Endothelial cell of umbilical vein (primary cell): Measurements from ENCODE around the gene GPX7. TPM values are rescaled to one million over a fixed set of nuclear protein-coding genes. Genes with fewer than 3 reads are reported as not detected.

ENCODE experiments used
- BruUV-seq: library from RNA; stranded (reverse); fragments of 400-500 nt; replicated peaks from 2 replicates; lab custom pipeline; 2021; lab: Mats Ljungman, UMichigan
- CTCF ChIA-PET: fragments of 300-600, 350-600 bp; sonication (Branson Sonifier 250); formaldehyde crosslinking; loops from one replicate; lab custom pipeline; 2021; ENCODE audit warnings: antibody characterized with exemption, inconsistent platforms; lab: Charles Lee
- POLR2A ChIA-PET: fragments of 300-600, 350-600 bp; sonication (Branson Sonifier 250); formaldehyde crosslinking; loops from one replicate; lab custom pipeline; 2021; ENCODE audit warnings: antibody characterized with exemption, inconsistent platforms; lab: Charles Lee
- DNase-seq: peaks from one replicate; pipeline ENCODE4 v3.0.0-alpha.2; 2011; ENCODE audit warnings: low read depth, low spot score
- FAIRE-seq: peaks from 2 replicates; lab custom pipeline; 2011; peaks lifted over from hg19 to GRCh38; lab: Jason Lieb, UNC
- H2AFZ ChIP-seq: 2 replicates; pipeline ENCODE4 v1.6.0; 2012; ENCODE audit warnings: low read depth, low read length, control low read depth, inconsistent platforms
- H3K27ac ChIP-seq: 2 replicates; pipeline ENCODE4 v1.5.1; 2011; ENCODE audit warnings: low read depth, mild to moderate bottlenecking, control low read depth, low read length, moderate library complexity; ENCODE audit not compliant: insufficient read depth
- H3K27me3 ChIP-seq, 2 experiments: 2 replicates each; pipeline versions ENCODE4 v1.6.0 to v1.6.1; 2011; ENCODE audit warnings: low read length in 2 of 2, mixed read lengths in 1 of 2; ENCODE audit not compliant: control insufficient read depth in 2 of 2, insufficient read depth in 2 of 2
- H3K36me3 ChIP-seq, 2 experiments: 2 replicates in 1 of 2; 3 replicates in 1 of 2; pipeline ENCODE4 v1.5.1; 2011; ENCODE audit warnings: low read length in 2 of 2, mild to moderate bottlenecking in 1 of 2, moderate library complexity in 1 of 2; ENCODE audit not compliant: control insufficient read depth in 2 of 2, insufficient read depth in 2 of 2; ENCODE audit errors: extremely low read depth in 1 of 2
- H3K4me1 ChIP-seq: 3 replicates; pipeline ENCODE4 v1.5.1; 2011; ENCODE audit warnings: mild to moderate bottlenecking, low read length; ENCODE audit not compliant: control insufficient read depth, insufficient read depth; ENCODE audit errors: extremely low read depth
- H3K4me2 ChIP-seq: 2 replicates; pipeline ENCODE4 v1.6.1; 2011; ENCODE audit warnings: low read length, control low read depth, mixed read lengths; ENCODE audit not compliant: insufficient read depth
- H3K4me3 ChIP-seq, 3 experiments: fragments of 200-600 bp in 1 of 3; sonication (generic), shearing (Covaris generic) in 1 of 3; replicated peaks in 1 of 3; 2 replicates each; pipeline ENCODE4 v1.5.1; 2011 to 2016; ENCODE audit warnings: control low read depth in 3 of 3, low read length in 3 of 3, mild to moderate bottlenecking in 2 of 3, inconsistent platforms in 1 of 3, low read depth in 1 of 3, moderate library complexity in 1 of 3; ENCODE audit not compliant: insufficient read depth in 1 of 3
- H3K79me2 ChIP-seq: 2 replicates; pipeline ENCODE4 v1.6.0; 2012; ENCODE audit warnings: low read length, inconsistent platforms; ENCODE audit not compliant: control insufficient read depth, insufficient read depth
- H3K9ac ChIP-seq: replicated peaks from 2 replicates; pipeline ENCODE3; 2011; ENCODE audit warnings: low read length, control low read depth; ENCODE audit not compliant: insufficient read depth; ENCODE audit errors: extremely low read depth
- H3K9me1 ChIP-seq: replicated peaks from 3 replicates; pipeline ENCODE4 v1.6.0; 2011; ENCODE audit warnings: mild to moderate bottlenecking, low read length; ENCODE audit not compliant: control insufficient read depth, insufficient read depth; ENCODE audit errors: extremely low read depth
- H3K9me3 ChIP-seq: replicated peaks from 2 replicates; pipeline ENCODE4 v1.5.1; 2012; ENCODE audit warnings: low read length, inconsistent platforms; ENCODE audit not compliant: control insufficient read depth, insufficient read depth
- H4K20me1 ChIP-seq: replicated peaks from 2 replicates; pipeline ENCODE3; 2011; ENCODE audit warnings: mild to moderate bottlenecking, low read length; ENCODE audit not compliant: control insufficient read depth, insufficient read depth; ENCODE audit errors: extremely low read depth
- CTCF ChIP-seq, 2 donors: IDR thresholded peaks; 1 replicate in 1 of 2; 2 replicates in 1 of 2; pipeline ENCODE4 v1.5.1; 2011; ENCODE audit warnings: low read length in 2 of 2, mild to moderate bottlenecking in 2 of 2, moderate library complexity in 2 of 2, control low read depth in 1 of 2, inconsistent platforms in 1 of 2, low read depth in 1 of 2; ENCODE audit not compliant: insufficient read depth in 1 of 2; ENCODE audit errors: extremely low read depth in 1 of 2
- EZH2 ChIP-seq: IDR thresholded peaks from 2 replicates; pipeline ENCODE4 v1.6.1; 2012; ENCODE audit warnings: borderline replicate concordance, low read depth, mild to moderate bottlenecking, moderate library complexity, low read length, inconsistent platforms; ENCODE audit not compliant: severe bottlenecking
- FOS ChIP-seq: IDR thresholded peaks from 2 replicates; pipeline ENCODE4 v1.6.1; 2011; ENCODE audit warnings: mild to moderate bottlenecking, low read length, moderate library complexity, borderline replicate concordance; ENCODE audit not compliant: insufficient read depth
- GATA2 ChIP-seq: IDR thresholded peaks from 2 replicates; pipeline ENCODE4 v1.7.0; 2011; ENCODE audit warnings: low read depth, mild to moderate bottlenecking, moderate library complexity, mixed read lengths, low read length; ENCODE audit not compliant: insufficient read length, insufficient read depth
- POLR2A ChIP-seq: IDR thresholded peaks from 2 replicates; pipeline ENCODE4 v1.6.1; 2012; ENCODE audit warnings: low read depth, mild to moderate bottlenecking, control low read depth, low read length
- dilution Hi-C: fragments of 300-500 bp; cut with MboI; formaldehyde crosslinking; loops from one replicate; pipeline ENCODE4 v1.15.0; 2019; ENCODE audit warnings: low sequenced_read_pairs; ENCODE audit not compliant: extremely low pct_ligation_motif_present
- intact Hi-C: fragments of 100-400 bp; cut with micrococcal nuclease; formaldehyde crosslinking; loops from one replicate; pipeline ENCODE4 v1.10.0; 2022
- polyA plus RNA-seq, 4 experiments: library from polyadenylated mRNA; depleted of rRNA in 3 of 4; stranded (reverse) in 3 of 4; unstranded in 1 of 4; fragments of >200 nt; gene quantifications; 2 replicates each; pipeline versions ENCODE4 v1.2.1 to v1.2.3, GENCODE V29; 2011 to 2012; ENCODE audit warnings: missing spikeins in 1 of 4
- total RNA-seq: library from RNA; stranded (reverse); gene quantifications from 2 replicates; pipeline ENCODE4 v1.2.3, GENCODE V29; 2021

The GPX7 gene
- total and polyA plus RNA-seq, 2 donors (not counting 3 experiments of a cell fraction or from before 2014, with no cell fraction given), result 8.9 to 25.7 TPM

GRCh38 chr1:52637946-52638345 lies 35.8 kb downstream of the GPX7 start:
- DNase-seq (no peak), FAIRE-seq (no peak)
- no peak for TF ChIP-seq GATA2
- no peak for TF ChIP-seq FOS
- no peak for TF ChIP-seq EZH2
- POLR2A ChIA-PET, result no interaction called here
- H3K4me1 ChIP-seq, result no peaks in the 10 kb centered on the region
- intact Hi-C loops (no loop called here), dilution Hi-C loops (no loop called here)
- no peak overlapping the region for H2AFZ ChIP-seq
- no peak overlapping the region for H3K9ac ChIP-seq
- no TSS peak for BruUV-seq
- no peak overlapping the region for H3K4me2 ChIP-seq
- H4K20me1 ChIP-seq, result no peaks in the 10 kb centered on the region
- no peaks in the 10 kb centered on the region for H3K79me2 ChIP-seq
- CTCF ChIA-PET, result no interaction called here
- peaks cover 26 to 28% of the 10 kb centered on the region in 2 experiments for H3K27me3 ChIP-seq
- no peak overlapping the region for H3K27ac ChIP-seq
- no peak overlapping the region for H3K4me3 ChIP-seq
- H3K9me1 ChIP-seq, result no peaks in the 10 kb centered on the region
- H3K9me3 ChIP-seq, result no peaks in the 10 kb centered on the region
- no peaks in the 10 kb centered on the region for H3K36me3 ChIP-seq

- intact Hi-C loops (no loop called here), dilution Hi-C loops (no loop called here)
- no peak overlapping the region for H2AFZ ChIP-seq
- ChIA-PET POLR2A (no interaction called here), CTCF (interaction anchor here (0.7 kb wide), 1 partner anchor 1181 kb away, joined by 3 read pairs; no protein-coding TSS in a partner anchor)
- DNase-seq, result no peak
- no peaks in the 10 kb centered on the region for H3K36me3 ChIP-seq
- H3K4me1 ChIP-seq, result no peaks in the 10 kb centered on the region
- no TSS peak for BruUV-seq
- no peak for TF ChIP-seq POLR2A
- no peak for TF ChIP-seq CTCF (IDR thresholded peaks at IDR 0.05; ENCODE audit: extremely low read depth in 1 of 2, insufficient read depth in 1 of 2, low read depth in 1 of 2, low read length in 2 of 2)
- no peak overlapping the region for H3K4me2 ChIP-seq
- H3K27ac ChIP-seq, result no peak overlapping the region
- no peaks in the 10 kb centered on the region for H4K20me1 ChIP-seq
- no peak overlapping the region for H3K9ac ChIP-seq
- no peaks in the 10 kb centered on the region for H3K9me3 ChIP-seq
- no peak for FAIRE-seq
- H3K27me3 ChIP-seq, result peaks cover 11 to 12% of the 10 kb centered on the region in 2 experiments
- H3K4me3 ChIP-seq, result no peak overlapping the region
- no peaks in the 10 kb centered on the region for H3K9me1 ChIP-seq
- no peaks in the 10 kb centered on the region for H3K79me2 ChIP-seq
Observed at GRCh38 chr1:52640697-52641096, 38.5 kb downstream of the GPX7 start.
